Testis (tissue), 2 donors: ENCODE results near the gene RCL1.

Experiments
- CTCF ChIP-seq, 3 experiments: fragments of 450-650 bp in 2 of 3; fragments of 200-600 bp in 1 of 3; sonication (generic) in 1 of 3; IDR thresholded peaks; one replicate each; pipeline ENCODE4 v1.5.1; 2016 to 2019; ENCODE audit warnings: antibody characterized with exemption in 3 of 3, mild to moderate bottlenecking in 2 of 3, moderate library complexity in 1 of 3
- POLR2A ChIP-seq: fragments of 450-650 bp; IDR thresholded peaks from one replicate; pipeline ENCODE4 v1.6.1; 2017; ENCODE audit warnings: antibody characterized with exemption, mild to moderate bottlenecking, moderate library complexity

GRCh38 chr9:4864698-4865097, 72.0 kb downstream of the RCL1 start:
- no peak for TF ChIP-seq POLR2A
- TF ChIP-seq CTCF (IDR thresholded peaks at IDR 0.05) = no peak
